Measurements from ENCODE around the gene JMY.

DNA sequence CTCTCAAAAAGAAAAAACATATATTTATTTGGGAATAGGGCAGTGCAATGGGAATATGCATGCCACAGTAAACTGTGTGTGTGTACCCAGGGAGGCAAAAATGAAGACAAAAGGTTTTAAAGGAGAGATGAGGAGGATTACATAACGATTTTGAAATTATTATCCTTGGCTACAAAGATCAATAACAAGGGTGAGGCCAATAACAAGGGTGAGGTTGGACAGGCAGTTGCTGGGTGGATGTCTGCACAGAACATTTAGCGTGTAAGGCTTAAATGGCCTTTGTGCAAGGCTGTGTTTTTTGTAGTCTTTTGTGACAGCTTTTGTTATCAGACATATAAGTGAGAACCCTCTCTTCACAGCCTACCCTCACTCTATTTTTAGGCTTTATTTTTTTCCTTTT, 114.0 kb downstream of the JMY start:
- TF ChIP-seq CTCF (IDR thresholded peaks at IDR 0.05) (no peak), CBX2 (IDR thresholded peaks at IDR 0.05; ENCODE audit: borderline replicate concordance, low read depth) (no peak), MYC (IDR thresholded peaks at IDR 0.05; ENCODE audit: borderline replicate concordance, low read length) (no peak), POLR2A (IDR thresholded peaks at IDR 0.05; ENCODE audit: low read length) (no peak), NFE2L2 (conservative IDR thresholded peaks at IDR 0.05; ENCODE audit: low read length) (no peak), FOXS1 (CRISPR knock-in tag; IDR thresholded peaks at IDR 0.05) (no peak)

Data from A549 (cell line).